GM13976 (cell line): ENCODE results near the gene WNT3A.
A peak's percentile ranks its signal among the peaks of the same experiment; 100 is the strongest.

Source experiments
- DNase-seq: peaks from one replicate; pipeline ENCODE4 v3.0.0; 2012; ENCODE audit warnings: low spot score
- in situ Hi-C: fragments of 300-500 bp; cut with MboI; formaldehyde crosslinking; loops from one replicate; pipeline ENCODE4 v1.12.0; 2022; ENCODE audit warnings: low sequenced_read_pairs, mixed read lengths, inconsistent platforms; ENCODE audit not compliant: unreplicated experiment
- TF ChIP-seq, protein P1 (sequence below): IDR thresholded peaks from 2 replicates; pipeline ENCODE4 v1.5.1; 2012; ENCODE audit warnings: borderline replicate concordance, mild to moderate bottlenecking; ENCODE audit not compliant: insufficient read depth; ENCODE audit errors: extremely low read depth, missing control alignments, control extremely low read depth

Gene WNT3A

DNA sequence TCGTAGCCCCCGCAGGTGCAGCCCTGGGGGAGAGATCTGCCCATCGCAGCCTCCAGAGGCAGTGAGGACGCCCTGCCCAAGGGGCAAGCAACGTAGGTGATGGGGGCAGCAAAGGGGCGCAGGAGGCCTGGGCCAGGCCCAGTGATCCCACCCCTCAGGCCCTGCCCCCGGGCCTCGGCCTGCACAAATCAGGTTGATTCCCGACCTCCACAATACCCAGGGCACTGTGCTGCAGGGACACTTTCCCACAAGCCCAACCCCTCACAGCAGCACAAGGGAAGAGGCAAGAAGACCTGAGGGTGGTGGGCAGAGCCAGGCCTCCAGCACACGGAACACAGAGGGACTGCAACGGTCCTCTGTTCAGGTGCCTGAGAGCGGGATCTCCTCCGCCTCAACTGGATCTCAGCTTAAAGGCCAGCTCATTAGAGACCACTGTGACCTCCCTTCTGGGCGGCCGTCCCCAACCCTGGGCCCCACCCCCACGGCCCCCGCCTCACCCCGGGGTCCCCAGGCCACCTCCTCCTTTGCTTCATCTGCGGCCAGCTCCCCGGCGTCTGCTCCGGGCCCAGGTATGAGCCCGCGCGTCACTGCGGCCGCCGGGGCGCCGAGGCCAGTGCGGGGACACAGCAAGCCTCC is 74.9 kb downstream of the WNT3A start:
- DNase-seq = no peak
- in situ Hi-C loops = no loop called here
- TF ChIP-seq, protein P1, sequence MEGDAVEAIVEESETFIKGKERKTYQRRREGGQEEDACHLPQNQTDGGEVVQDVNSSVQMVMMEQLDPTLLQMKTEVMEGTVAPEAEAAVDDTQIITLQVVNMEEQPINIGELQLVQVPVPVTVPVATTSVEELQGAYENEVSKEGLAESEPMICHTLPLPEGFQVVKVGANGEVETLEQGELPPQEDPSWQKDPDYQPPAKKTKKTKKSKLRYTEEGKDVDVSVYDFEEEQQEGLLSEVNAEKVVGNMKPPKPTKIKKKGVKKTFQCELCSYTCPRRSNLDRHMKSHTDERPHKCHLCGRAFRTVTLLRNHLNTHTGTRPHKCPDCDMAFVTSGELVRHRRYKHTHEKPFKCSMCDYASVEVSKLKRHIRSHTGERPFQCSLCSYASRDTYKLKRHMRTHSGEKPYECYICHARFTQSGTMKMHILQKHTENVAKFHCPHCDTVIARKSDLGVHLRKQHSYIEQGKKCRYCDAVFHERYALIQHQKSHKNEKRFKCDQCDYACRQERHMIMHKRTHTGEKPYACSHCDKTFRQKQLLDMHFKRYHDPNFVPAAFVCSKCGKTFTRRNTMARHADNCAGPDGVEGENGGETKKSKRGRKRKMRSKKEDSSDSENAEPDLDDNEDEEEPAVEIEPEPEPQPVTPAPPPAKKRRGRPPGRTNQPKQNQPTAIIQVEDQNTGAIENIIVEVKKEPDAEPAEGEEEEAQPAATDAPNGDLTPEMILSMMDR = no peak

- TF ChIP-seq, protein P1 = no peak
- peak; percentile 100 for DNase-seq
- in situ Hi-C loops = no loop called here
Observed at GRCh38 chr1:228082214-228082917, 75.6 kb downstream of the WNT3A start, which contains the start of gene ARF1. TSS of gene ARF1 (plus strand) at chr1:228082708. CDS start at chr1:228097115, 14,407 bp downstream.

GRCh38 chr1:228082918-228083870 is 76.4 kb downstream of the WNT3A start:
- in situ Hi-C loops = no loop called here
- TF ChIP-seq, protein P1 = no peak
- peak; percentile 64 for DNase-seq

DNA sequence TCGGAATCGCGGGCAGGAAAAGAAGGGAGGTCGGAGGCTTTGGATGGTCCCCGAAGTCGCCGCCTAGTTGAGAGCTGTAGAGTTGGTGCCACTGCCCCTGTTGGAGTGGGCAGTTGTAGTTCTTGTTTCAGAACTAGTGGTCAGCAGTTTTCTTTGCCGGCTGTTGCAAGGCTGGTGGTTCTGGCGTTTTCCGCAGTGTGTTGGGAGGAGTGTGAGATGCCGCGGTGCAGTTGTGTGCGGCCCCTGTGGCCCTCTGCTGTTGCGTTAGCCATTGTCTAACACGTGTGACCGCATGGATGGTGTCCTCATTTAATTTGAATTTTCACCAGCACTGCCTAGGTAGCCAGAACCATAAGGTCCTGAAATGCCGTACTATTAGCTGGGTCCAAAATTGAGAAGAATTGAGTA is 77.1 kb downstream of the WNT3A start:
- DNase-seq = no peak
- TF ChIP-seq, protein P1 = no peak
- in situ Hi-C loops = no loop called here

DNA sequence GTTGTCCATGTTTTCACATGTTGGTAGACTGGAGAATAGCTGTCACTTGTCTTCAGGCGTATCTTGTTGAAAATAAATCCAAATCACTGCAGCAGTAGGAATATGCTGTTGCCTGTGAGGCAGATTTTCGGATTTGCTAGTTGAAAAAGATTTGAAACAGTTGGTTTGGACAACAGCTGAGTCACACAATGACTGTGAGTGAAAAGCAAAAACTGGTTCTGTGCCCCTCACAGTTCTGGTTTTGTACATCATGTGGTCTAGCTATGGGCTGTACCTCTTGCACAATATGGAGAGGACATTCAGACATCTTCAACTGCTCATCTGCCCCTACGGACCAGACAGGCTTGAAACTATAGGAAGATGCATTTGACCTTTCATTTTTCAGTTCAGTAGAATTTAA is 77.5 kb downstream of the WNT3A start:
- in situ Hi-C loops = no loop called here
- TF ChIP-seq, protein P1 = no peak
- no peak for DNase-seq

- in situ Hi-C loops = no loop called here
- TF ChIP-seq, protein P1 = no peak
- no peak for DNase-seq
Observed at GRCh38 chr1:228084797-228085196, 78.0 kb downstream of the WNT3A start.
